ENCODE measurements around the gene RAD51AP1. TPM values are rescaled to one million over a fixed set of nuclear protein-coding genes. Genes with fewer than 3 reads are reported as not detected.

RAD51AP1 gene
- polyA plus RNA-seq, 3 donors, result 1.0 to 1.4 (median 1.3) TPM

- peaks cover 51% of the 10 kb centered on the region in 2 donors for H3K36me3 Mint-ChIP-seq
- H3K4me1 Mint-ChIP-seq, result no peaks in the 10 kb centered on the region
- no CpG with 5 or more reads among the region's 2 CpGs for WGBS (ENCODE audit: insufficient coverage)
Measured at GRCh38 chr12:4526923-4527546, 11.7 kb upstream of the RAD51AP1 start.

GRCh38 chr12:4530160-4530559, 8.5 kb upstream of the RAD51AP1 start:
- intact Hi-C loops (cut with micrococcal nuclease), result loop anchor here (10.0 kb wide), 2 partner anchors 205 to 655 kb away; partner anchors contain the start of genes PARP11 (in 2 of the 2) and TIGAR (in 1 of the 2)
- H3K9me3 Mint-ChIP-seq, result no peaks in the 10 kb centered on the region
- Histone ChIP-seq H3K9me3 (replicated peaks in 1 of 2; ENCODE audit: control insufficient read depth in 1 of 2, insufficient read depth in 1 of 2, low read length in 2 of 2) (no peaks in the 10 kb centered on the region), H3K4me2 (replicated peaks; ENCODE audit: extremely low read depth, low read length, poor library complexity, severe bottlenecking) (no peak overlapping the region), H3K9ac (ENCODE audit: insufficient read depth, low read length, poor library complexity, severe bottlenecking) (no peak overlapping the region), H3K79me2 (ENCODE audit: insufficient read depth, low read length) (peaks cover 3% of the 10 kb centered on the region), H3K4me1 (ENCODE audit: control insufficient read depth in 1 of 2, insufficient read depth in 2 of 2, low read length in 2 of 2) (no peaks in the 10 kb centered on the region), H2AFZ (ENCODE audit: insufficient read depth, low read depth, low read length, poor library complexity, severe bottlenecking) (no peak overlapping the region), H3K4me3 (replicated peaks in 1 of 3; ENCODE audit: low read depth in 2 of 3, low read length in 3 of 3) (no peak overlapping the region), H4K20me1 (ENCODE audit: insufficient read depth, low read length) (no peaks in the 10 kb centered on the region), H3K27me3 (ENCODE audit: control insufficient read depth in 2 of 2, insufficient read depth in 2 of 2, low read length in 2 of 2) (no peaks in the 10 kb centered on the region), H3K27ac (ENCODE audit: low read depth in 1 of 2, low read length in 2 of 2) (no peak overlapping the region), H3K36me3 (replicated peaks in 1 of 2; ENCODE audit: control insufficient read depth in 1 of 2, insufficient read depth in 2 of 2, low read length in 2 of 2) (peaks cover 57 to 87% of the 10 kb centered on the region in 2 donors)
- H3K27me3 Mint-ChIP-seq (ENCODE audit: low read depth in 3 of 3), result no peaks in the 10 kb centered on the region
- H3K27ac Mint-ChIP-seq, result peak overlapping the region in 1 of 7 donors; percentile 23
- no peak for DNase-seq
- peaks cover 29 to 30% of the 10 kb centered on the region in 2 donors for H3K36me3 Mint-ChIP-seq
- WGBS (ENCODE audit: insufficient coverage), result no CpG with 5 or more reads among the region's 1 CpG
- H3K4me1 Mint-ChIP-seq, result no peaks in the 10 kb centered on the region
- TF ChIP-seq CTCF (IDR thresholded peaks at IDR 0.05), result no peak
- H3K4me3 Mint-ChIP-seq, result no peak overlapping the region

More at GRCh38 chr12:4526923-4527546, 11.7 kb upstream of the RAD51AP1 start:
- no peak overlapping the region for H2AFZ ChIP-seq (ENCODE audit: insufficient read depth, low read depth, low read length, poor library complexity, severe bottlenecking)
- no peak overlapping the region for H3K4me2 ChIP-seq (replicated peaks; ENCODE audit: extremely low read depth, low read length, poor library complexity, severe bottlenecking)
- no peak overlapping the region for H3K4me3 ChIP-seq (replicated peaks in 1 of 3; ENCODE audit: low read depth in 2 of 3, low read length in 3 of 3)
- Mint-ChIP-seq H3K27me3 (ENCODE audit: low read depth in 3 of 3) (no peaks in the 10 kb centered on the region), H3K27ac (no peak overlapping the region), H3K4me3 (no peak overlapping the region), H3K9me3 (peaks cover 0 to 3% (median 0%) of the 10 kb centered on the region in 7 donors)
- DNase-seq, result peak in 1 of 3 donors; percentile 25
- H3K79me2 ChIP-seq (ENCODE audit: insufficient read depth, low read length), result no peaks in the 10 kb centered on the region
- no peaks in the 10 kb centered on the region for H3K9me3 ChIP-seq (replicated peaks in 1 of 2; ENCODE audit: control insufficient read depth in 1 of 2, insufficient read depth in 1 of 2, low read length in 2 of 2)
- no peak overlapping the region for H3K9ac ChIP-seq (ENCODE audit: insufficient read depth, low read length, poor library complexity, severe bottlenecking)
- TF ChIP-seq CTCF (IDR thresholded peaks at IDR 0.05), result peak; percentile 79
- no peak overlapping the region for H3K27ac ChIP-seq (ENCODE audit: low read depth in 1 of 2, low read length in 2 of 2)
- intact Hi-C loops (cut with micrococcal nuclease), result loop anchor here in 1 of 2 donors (5.0 to 10.0 kb wide), 2 partner anchors 105 to 222 kb away; no protein-coding TSS in a partner anchor
- H4K20me1 ChIP-seq (ENCODE audit: insufficient read depth, low read length), result no peaks in the 10 kb centered on the region
- H3K4me1 ChIP-seq (ENCODE audit: control insufficient read depth in 1 of 2, insufficient read depth in 2 of 2, low read length in 2 of 2), result no peaks in the 10 kb centered on the region
- no peaks in the 10 kb centered on the region for H3K27me3 ChIP-seq (ENCODE audit: control insufficient read depth in 2 of 2, insufficient read depth in 2 of 2, low read length in 2 of 2)
- peaks cover 54 to 82% of the 10 kb centered on the region in 2 donors for H3K36me3 ChIP-seq (replicated peaks in 1 of 2; ENCODE audit: control insufficient read depth in 1 of 2, insufficient read depth in 2 of 2, low read length in 2 of 2)
